Activated CD4-positive, alpha-beta T cell treated with anti-CD3 and anti-CD28 coated beads for 48 hours (primary cell): ENCODE data around the gene DDX31.
A peak's percentile ranks its signal among the peaks of the same experiment; 100 is the strongest.
"Not testable (repeated sequence)": the region's sequence is repeated elsewhere in the genome, so short reads cannot be mapped to it uniquely, and the experiment has no call there.

ENCODE experiments used
- DNase-seq: peaks from one replicate; pipeline ENCODE4 v3.0.0-alpha.2; 2020

DDX31 gene

DNA sequence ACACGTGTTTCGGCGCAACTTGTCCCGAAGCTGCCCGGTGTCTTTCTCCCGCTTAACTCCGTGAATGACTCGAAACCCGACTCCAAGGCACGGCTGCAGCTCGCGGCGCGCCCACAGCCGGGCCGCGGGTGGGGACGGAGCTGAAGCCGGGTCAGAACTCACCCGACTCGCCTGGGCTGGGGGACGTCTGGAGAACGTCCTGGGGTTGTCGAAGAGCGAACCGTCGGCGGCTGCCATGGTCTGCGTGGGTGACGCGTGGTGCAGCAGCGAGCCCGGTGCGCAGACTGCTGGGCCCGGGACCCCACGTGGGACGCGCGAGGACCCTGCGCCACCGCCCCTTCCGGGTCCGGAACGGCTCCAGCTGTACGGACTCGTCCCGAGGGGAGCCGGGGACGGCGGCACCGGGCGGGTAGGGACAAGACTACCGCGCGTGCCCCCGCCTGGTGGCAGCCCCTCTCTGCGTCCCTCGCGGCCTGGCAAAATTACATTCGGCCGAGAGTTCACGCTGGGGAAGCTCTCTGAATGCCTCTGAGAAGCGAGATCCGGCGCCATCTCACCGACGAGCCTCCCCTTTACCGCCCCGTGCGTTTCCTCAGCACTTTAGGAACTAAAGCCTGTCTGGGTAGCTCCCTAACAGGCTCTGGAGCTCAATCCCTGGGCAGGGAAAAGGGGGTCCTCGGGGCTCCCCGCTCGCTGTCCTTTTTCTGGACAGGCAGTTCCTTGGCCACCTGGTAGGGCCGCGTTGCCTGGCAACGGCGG is at the start of gene DDX31:
Gene DDX31 (minus strand): TSS at position 286 of the 759 bp plus-strand sequence. CDS start 49 bp downstream, at position 237.
- peak; percentile 90 for DNase-seq

DNA sequence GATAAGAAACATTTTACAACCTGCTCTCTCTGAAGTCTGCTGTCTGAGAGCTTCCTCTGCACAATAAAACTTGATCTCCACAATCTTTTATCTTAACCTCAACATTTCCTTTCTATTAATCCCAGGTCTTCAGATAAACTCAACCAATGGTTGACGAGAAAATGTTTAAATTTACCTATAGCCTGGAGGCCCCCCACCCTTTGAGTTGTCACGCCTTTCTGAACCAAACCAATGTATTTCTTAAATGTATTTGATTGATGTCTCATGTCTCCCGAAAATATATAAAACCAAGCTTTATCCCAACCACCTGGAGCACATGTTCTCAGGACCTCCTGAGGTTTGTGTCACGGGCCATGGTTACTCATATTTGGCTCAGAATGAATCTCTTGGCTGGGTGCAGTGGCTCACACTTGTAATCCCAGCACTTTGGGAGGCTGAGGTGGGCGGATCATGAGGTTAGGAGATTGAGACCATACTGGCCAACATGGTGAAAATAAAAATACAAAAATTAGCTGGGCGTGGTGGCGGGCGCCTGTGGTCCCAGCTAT is 48.7 kb upstream of the DDX31 start:
- DNase-seq, result peak; percentile 11

DNA sequence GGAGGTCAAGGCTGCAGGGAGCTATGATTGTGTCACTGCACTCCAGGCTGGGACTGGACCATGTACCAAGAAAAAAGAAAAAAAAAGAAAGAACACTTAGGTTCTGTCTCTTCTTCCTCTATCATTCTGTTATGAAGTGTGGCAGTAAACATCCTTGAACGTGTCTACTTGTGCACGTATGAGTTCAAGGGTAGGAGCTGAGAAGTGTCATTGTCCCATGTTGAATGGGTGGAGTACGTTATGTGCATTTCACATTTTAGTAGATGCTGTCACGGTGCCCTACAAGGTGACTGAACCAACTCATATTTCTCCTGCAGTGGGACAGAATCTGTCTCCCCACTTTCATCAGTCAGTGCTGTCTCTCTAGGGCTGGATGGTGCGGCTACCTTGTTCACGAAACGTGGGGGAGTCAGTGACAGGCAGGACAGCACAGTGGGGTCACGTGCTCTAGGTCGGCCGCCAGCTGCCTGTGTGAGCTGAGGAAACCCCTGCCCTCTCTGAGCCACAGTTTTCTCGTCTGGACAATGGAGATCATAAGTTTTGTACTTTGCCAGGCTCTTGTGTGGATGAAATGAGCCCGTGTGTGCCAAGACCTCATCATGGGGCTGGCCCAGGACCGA is 47.7 kb upstream of the DDX31 start:
- no peak for DNase-seq

DNA sequence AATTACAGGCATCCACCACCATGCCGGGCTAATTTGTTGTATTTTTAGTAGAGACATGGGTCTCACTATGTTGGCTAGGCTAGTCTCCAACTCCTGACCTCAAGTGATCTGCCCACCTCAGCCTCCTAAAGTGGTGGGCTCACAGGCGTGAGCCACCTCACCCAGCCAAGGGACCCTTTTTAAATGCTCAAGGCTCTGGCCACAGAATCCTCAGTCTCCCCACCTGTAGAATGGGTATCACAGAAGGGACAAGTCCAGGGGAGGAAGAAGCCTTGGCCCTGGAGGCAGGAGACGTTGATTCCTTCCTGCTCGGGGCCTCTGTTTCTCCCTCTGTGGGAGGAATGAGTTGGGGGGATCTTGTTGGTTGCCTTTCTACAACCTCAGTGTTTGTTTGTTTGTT is 46.2 kb upstream of the DDX31 start:
- DNase-seq, result no peak

DNA sequence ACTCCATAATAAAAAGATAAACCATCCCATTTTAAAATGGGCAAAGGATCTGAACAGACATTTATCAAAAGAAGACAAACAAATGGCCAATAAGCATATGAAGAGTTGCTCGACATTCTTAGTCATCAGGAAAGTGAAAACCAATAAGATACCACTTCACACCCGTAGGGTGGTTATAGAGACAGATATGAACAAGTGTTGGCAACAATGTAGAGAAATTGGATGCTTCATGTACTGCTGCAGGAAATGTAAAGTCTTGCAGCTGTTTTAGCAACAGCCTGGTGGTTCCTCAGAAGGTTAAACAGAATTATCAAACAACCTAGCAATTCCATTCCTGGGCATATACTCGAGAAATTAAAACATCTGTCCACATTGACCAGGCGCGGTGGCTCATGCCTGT is 43.0 kb upstream of the DDX31 start:
- no peak for DNase-seq

DNA sequence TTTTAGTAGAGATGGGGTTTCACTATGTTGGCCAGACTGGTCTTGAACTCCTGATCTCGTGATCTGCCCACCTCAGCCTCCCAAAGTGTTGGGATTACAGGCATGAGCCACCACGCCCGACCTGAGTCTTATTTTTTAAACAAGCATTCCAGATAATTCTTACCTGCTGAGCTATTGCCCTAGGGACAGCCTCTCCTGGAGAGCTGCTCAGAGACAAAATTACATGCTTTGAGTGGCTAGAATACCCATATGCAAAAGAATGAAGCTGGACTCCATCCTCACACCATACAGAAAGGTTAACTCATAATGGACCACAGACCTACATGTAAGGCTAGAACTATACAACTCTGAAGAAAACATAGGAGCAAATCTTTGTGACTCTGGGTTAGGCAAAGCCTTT is 42.1 kb upstream of the DDX31 start:
- no peak for DNase-seq

DNA sequence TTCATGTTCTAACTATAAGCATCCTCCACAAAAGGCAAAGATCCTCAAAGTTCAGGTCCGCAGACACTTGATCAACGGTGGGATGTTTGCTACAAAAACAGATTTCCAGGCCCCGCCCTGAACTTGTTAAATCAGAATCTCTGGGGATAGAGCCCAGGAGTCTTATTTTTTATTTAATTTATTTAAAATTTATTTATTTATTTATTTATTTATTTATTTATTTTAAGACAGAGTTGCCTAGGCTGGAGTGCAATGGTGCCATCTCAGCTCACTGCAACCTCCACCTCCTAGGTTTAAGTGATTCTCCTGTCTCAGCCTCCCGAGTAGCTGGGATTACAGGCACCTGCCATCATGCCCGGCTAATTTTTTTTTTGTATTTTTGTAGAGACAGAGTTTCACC is 41.4 kb upstream of the DDX31 start:
- not testable (repeated sequence) for DNase-seq

DNA sequence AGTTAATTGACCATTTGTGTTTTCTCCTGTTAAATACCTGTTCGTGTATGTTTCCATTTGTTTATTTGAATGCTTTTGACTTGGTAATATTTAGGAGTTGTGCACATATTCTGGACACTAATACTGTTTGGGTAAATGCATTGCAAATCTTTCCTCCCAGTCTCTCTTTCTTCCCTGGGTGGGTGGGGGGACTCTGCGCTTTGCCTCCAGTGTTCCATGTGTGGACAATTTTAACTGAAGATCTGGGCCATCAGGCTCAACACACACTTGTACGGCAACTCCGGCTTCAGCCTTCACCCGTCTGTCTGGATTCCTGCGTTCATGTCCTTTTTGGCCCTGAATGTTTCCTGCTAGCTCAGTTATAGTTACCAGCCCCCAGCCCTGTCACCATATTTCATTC is 40.5 kb upstream of the DDX31 start:
- DNase-seq, result no peak

DNA sequence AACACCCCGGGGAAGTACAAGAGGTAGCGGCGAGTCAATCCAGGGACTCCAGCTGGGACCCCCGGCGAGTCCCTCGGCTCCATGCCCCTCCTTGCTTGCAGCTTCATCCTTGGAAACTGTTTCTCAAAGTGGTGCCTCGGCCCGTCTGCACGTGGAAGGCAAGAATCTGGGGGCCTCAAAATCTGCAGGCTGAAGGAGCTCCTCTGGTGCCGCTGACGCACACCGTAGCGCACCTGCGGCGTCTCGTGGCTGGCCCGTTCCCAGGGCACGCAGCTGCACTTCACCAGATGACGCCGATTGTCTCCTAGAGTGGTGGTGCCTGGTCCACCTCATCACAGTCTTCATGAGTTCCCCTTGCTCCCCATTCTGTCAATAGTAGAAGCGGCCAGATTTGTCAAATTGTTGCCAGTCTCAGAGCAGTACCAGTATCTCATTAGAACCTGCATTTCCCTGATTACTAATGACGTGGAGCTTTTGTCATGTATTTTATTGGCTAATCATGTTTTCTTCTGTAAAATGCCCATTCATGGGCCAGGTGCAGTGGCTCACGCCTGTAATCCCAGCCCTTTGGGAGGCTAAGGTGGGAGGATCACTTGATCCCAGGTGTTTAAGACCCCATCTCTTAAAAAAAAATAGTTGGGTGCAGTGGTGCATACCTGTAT is 39.1 kb upstream of the DDX31 start:
- DNase-seq, result no peak

DNA sequence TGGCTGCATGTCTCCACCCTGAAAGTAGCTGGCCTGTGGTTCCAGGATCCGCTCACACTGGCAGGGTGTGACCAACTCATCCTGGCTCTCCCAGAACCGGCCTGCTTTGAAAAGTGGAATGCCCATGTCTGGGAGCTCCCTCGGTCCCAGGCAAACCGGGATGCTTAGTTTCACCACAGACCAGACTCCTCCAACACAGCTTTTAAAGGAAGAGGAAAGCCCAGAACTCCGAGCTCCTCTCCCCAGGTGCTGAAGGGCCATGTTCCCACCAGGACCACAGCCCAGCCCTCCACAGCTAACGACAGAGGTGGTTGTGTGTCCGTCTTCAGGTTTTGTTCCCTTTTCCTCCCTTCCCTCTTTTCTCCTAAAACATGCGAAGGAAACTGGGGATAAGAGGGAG is 38.5 kb upstream of the DDX31 start:
- DNase-seq, result no peak

DNA sequence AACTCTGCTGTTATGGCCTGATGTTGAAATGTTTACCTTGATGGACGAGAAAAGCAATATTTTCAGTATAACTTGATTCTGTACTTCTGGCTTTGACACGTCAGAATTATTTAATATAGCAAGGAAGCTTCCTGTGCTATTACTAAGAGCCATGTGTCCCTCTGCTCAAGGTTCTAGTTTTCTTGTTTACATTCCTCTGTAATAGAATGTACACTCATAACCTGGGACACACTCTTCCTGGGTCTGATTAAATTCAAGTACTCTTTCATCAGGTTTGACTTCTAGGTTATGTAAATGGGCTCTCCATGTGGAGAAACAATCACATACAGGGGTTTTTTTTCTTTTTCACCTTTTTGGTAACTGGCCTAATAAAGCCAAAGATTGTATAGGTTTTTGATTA is 33.6 kb upstream of the DDX31 start:
- no peak for DNase-seq

DNA sequence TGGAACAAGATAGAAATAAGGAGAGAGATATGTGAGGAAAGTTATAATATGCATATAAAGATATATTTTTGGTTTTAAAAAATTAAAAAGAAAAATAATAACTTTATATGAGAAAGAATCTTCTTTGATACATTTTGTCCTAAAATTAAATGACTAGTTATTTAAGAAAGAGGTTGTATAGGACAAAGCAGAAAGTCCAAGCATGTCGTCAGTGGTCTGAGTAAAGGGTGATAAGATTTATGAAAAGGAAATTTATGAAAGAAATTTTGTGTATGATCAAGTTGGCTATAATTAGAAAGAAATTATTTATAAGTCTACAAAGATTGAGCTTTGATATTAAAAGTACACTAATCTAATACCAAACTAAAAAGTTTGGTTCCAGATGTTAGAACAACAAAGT is 32.5 kb upstream of the DDX31 start:
- no peak for DNase-seq

DNA sequence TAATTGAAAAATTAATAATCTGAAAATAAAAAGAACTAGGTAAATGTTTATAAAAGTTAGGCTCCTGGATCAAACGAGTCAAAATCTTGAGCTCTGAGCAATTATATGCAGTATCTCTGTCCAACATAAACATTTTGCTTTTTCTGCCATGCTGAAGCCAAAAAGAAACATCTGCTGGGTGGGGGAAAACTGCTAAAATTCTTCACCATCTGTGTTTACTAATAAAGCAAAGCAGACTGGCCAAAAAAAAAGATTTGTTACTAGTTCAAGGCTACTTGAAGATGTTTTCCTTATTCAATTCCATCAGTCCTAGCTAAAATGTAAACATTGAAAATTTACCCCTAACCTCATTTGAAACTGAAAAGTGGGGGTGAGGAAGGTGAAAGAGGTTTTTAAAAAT is 30.2 kb upstream of the DDX31 start:
- DNase-seq, result no peak

DNA sequence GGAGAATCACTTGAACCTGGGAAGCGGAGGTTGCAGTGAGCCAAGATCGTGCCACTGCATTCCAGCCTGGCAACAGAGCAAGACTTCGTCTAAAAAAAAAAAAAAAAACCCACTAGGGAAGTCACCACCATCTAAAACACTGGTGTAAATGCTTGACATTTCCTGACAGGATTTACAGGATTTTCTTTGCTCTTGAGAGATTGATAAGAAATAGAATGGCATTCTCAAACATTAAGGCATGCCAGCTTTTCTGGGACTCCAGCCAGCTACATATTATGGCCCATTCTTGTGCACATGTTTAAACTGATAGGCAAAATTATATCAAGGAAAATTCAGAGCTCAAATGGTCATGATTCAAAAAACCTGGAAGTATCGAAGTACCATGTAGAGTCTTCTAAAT is 29.2 kb upstream of the DDX31 start:
- DNase-seq, result no peak

DNA sequence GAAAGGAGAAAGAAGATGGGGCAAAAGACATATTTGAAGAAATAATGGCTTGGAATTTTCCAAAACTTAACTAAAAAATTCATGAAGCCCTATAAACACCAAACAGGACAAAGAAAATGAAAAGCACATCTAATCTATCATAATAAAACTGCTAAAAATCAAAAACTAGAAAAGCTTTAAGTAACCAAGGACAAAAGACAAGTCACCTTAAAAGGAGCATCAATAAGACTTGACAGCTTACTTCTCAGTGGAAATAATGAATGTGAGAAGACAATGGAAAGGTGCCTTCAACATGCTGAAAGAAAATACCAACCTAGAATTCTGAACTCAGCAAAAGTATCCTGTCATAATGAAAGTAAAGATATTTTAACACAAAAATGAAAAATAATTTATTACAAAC is 27.4 kb upstream of the DDX31 start:
- no peak for DNase-seq

DNA sequence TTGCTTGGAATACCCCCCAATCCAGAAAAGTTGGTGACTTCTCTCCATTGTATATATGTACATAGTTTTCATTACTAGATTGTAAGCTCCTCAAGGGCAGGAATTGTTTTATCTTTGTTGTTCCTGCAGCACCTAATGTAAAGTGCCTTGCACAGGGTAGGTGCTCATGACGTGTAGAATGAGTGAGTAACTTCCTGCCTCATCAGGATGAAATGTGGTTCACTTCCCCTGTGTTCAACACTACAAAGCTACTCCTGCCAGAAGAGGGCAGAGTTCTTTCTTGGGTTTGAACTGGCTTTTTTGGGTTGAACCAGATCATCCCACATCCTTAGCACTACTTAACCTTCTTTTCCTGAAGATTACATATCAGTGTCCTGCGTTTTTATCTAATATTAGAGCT is 24.4 kb upstream of the DDX31 start:
- DNase-seq, result no peak

DNA sequence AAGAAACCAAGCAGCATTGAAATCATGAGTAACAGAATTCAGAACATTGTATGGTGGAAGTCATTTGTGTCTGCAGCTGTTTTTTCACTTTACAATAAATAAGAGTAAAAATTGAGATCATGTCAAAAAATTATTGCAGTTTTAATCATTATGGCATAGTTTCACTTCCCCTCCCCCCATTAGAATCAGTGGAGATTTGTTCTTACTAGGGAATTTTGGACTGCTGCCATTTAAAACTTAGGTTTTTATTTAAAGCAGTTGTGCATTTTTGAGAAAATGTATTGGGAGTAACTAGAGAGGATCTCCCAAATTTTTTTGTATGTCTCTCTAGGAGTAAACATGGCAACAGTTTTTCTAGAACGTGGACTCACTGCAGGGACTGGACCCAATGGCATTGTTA is 20.9 kb upstream of the DDX31 start:
- DNase-seq, result no peak

DNA sequence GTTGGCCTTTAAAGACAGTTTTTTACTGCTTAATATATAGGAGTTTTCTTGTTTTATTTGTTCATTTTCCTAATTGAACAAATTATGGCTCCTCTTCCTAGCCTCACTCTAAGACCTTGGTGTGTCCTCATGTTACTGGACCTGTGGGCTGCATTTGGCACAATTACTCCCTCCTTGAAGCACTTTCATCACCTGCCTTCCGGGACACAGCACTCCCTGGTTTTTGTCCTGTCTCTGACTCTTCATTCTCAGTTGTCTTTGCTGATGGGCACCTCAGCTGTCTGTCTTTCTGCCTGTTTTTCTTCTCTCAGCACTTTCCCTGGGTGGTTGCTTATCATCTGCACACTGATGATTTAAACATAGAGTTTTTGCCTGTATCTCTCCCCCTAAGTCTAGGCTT is 14.1 kb upstream of the DDX31 start:
- DNase-seq, result no peak

DNA sequence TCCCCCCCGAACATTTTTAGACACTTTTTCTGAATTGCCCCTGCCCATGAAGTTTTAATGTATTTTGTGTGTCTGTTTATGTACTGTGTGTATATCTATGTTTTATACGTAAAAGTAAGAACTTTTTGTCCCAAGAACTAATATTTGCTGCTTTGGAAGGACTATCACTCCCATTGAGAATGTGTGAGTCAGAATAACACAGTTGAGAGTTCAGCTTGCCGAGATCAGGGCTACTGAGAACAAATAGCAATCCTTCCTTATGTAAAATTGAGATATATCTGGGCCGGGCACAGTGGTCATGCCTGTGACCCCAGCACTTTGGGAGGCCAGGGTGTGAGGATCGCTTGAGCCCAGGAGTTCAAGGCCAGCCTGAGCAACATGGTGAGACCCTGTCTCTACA is 11.8 kb upstream of the DDX31 start:
- DNase-seq, result no peak

DNA sequence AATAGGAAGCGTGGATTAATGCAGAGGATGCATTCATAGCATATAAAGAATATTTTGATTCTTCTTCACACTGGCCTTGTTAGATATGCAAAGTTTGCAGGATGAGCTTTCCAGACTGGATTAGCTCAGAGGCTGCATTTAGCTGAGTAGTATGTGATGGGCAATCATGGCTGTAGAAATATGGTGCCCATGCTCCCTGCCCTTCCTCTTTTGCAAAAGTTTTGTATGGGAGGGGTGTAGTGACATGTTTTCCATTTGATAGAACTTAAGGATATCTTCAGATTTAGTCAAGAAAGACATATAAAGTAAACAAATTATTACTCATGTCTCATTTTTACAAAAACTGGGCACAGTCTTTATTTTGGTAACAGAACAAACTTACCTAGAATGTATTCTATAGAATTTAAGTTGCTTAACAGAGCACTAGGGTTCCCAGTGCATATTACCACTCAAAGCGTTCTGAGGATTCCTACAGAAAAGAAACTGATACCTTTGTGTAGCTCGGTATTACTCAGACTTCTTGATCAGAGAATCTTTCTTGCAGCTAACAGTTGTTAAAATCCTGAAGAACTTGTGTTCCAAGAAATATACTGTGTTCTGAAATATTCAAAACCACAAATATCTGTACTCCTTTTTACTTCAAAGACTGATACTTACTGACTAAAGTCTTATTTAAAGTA is 10.3 kb upstream of the DDX31 start:
- DNase-seq, result no peak

DNA sequence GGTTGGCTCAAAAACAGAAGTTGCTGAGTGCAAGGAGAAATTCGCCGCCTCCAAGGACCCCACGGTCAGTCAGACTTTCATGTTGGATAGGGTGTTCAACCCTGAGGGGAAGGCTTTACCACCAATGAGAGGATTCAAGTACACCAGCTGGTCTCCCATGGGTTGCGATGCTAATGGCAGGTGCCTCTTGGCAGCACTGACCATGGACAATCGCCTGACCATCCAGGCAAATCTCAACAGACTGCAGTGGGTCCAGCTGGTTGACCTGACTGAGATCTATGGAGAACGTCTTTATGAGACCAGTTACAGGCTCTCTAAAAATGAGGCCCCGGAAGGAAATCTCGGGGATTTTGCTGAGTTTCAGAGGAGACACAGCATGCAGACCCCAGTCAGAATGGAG is 8.2 kb upstream of the DDX31 start:
- DNase-seq, result no peak

DNA sequence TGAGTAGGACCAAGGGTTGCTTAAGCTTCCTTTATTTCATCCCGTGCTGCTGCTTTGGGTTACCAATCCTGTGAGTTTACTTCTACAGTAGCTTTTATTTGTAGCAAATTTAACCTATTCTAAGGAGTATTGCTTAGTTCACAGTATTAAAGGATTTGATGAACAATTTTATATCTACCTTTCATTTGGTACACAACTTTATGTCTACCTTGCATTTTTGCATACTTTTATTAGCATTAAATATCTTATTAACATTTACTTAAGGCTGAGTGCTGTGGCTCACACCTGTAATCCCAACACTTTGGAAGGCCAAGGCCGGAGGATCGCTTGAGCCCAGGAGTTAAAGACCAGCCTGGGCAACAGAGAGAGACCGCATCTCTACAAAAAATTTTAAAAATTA is 4.7 kb upstream of the DDX31 start:
- no peak for DNase-seq

DNA sequence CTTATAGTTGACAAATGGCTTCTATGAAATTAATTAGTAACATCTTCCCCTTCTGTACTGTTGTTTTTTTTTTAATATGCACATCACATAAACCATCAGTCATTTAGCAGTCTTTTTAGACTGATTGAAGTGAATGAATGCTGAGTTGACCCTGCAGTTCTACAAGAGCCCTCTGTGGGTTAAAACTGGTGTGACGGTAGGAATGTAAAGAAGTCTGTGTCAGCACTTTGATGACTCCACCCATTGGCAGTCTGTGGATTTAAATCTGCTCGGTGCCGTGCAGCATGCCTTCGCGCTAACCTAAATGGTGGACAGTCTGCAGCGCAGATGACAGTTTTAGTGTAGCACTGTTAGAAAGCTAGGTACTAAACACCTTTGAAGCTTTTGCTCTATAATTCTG is 3.6 kb upstream of the DDX31 start:
- no peak for DNase-seq

DNA sequence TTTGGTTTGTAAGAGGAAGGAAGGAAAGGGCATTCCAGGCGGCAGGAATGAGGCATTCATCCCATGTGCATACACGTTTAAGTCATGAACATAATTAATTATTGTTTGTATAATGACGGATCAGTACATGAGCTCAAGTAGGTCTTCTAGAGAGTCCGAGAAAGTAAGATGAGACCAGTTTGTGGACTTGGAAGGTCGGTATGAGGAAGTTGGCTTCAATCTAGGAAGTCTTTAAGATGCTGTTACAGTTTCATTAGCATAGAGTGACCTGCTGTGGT is 2.6 kb upstream of the DDX31 start:
- DNase-seq, result no peak
